Activated T-cell treated with anti-CD3 and anti-CD28 coated beads for 4 hours (primary cell): ENCODE measurements around the gene HSPH1.

Experiments
- DNase-seq: peaks from one replicate; pipeline ENCODE4 v3.0.0-alpha.2; 2020

The HSPH1 gene

DNA sequence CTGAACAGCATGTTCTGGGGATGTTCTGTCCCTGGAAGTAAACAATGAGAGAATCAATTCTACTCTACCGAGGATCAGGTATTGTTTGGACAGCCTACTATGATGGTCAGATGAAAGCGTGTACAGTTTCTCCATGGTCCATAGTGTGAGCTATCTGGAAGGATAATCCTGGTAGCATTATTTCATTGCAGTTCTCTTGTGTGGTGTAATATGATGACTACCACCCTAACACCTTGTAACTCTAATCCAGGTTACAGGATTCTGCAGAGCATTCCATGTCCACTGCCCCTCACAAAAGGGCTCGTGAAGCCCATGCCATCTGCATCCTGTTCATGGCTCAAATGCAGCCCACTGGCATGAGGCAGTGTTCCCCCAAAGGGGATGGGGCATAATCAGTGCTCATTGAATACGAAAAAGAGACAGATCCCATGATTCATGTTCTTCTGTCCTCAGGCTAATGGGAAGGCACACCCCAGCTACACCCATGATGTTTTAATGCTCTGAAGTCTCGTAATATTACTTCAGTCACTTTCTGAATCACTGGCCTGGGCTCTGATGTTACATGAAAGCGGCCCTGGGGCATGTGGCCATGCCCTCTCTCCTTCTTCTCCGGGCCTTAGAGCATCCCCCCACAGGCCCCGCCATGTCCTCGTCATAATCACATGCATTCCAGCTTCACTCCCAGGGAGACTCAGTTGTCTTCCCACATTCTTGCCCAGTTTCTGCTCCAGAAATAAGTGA lies 68.4 kb downstream of the HSPH1 start:
- DNase-seq, result no peak

DNA sequence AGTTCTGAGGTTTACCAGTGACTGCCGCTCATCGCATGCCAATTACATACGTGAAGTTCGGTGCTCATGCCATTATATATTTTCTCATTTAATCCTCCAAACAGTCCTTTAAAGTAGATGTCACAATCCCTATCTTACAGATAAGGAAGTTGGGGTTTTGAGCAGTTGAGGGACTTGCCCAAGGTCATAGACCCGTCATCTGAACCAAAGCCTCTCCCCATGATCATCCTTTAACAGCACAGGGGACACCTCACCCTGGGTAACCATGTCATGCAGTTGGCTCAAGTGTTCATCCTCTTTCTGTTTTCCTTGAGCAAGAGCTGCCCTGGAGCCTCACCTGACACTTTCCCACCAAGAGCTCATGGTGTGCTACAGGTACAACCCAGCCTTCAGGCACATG lies 69.1 kb downstream of the HSPH1 start:
- no peak for DNase-seq

DNA sequence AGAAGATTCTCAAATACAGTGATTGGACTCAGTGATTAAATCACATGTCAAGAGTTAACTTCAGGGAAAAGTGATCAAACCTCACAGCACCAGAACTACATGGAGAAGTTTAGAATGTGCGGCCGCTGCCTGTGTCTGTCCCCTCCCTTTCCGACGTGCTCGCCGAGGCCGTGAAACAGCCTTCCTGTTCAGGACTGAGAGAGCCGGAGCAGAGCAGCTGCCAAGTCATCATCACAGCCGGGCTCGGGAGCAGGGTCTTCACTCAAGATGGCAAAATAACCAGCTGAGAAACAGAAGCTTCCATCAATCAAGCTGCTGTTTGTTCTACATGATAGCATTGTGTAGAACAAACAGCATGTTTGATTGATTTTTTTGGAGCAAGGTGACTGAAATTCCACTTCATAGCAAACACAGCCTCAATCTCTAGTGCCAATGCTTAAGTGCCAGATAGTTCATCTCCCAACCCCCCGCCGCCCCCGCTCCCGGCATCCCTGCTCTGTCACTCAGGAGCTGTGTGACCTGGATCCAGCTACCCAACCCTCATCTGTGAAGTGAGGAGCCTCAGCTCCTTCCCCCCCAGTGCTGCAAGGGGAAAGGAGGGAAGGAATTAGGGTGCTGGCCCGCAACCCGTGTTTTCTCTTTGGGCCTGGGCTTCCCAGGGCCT lies 70.6 kb downstream of the HSPH1 start:
- DNase-seq, result no peak

DNA sequence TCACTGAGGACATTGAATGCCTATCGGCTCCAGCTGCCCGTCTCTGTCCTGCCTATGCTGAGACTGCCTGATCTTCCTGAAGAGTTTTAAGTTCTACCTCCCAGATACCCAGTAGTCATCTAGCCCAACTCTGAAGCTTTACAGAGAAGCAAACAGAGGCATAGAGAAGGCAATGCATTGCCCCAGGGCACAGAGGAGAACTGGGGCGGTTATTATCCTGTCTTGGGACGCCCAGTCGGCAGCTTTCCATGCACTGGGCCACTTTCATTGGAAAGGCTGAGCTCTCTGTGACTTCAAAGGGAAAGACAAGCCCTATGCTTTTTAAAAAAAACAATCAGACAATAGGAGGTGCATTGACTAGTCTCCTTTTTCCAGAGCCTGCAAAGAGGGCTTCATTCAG lies 71.6 kb downstream of the HSPH1 start:
- no peak for DNase-seq

DNA sequence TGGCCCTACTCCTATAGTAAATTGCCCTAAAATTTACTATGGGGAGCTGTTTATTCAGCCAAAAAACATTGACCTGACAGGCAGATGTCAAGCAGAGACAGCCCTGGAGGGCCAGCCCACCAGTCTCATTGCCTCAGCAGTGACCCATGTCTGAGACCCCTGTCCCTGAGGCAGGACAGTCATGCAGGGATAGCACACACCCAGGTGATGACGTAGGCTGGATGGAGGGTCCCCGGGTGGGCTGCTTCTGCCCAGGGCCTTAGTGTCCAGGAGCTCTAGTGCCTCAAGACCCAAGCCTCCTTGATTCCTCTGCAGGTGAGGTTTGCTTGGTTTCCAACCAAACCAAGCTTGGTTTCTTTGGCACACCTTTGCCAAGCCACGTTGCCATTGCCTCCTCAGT lies 72.1 kb downstream of the HSPH1 start:
- no peak for DNase-seq

DNA sequence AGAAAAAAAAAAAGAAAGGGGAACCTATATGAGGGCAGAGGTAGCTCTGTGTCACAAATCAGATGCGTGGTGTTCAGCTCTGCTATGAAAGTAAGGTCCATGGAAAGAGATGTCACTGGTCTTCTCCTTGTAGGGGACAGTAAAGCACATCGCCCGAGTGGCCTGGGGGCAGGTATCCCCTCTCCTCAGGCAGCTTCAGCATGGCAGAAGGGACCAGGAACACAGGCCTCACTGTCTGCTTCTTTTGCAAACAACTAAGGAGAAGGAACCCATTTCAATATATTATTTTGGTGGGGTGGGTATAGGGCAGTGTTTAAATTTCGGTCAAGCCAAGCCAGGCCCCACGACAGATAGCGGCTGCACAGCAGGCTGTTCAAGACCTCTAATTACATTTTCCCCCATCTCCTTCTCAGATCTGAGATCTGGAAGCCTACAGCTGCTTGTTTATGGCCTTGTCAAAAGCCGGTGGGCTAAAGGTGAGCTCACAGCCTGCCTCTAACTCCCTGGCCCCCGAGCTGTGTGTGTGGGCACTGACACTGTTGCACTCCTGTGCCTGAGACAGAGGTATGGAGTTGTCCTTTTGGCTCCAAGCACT lies 72.8 kb downstream of the HSPH1 start:
- DNase-seq, result no peak
